HG02973 (cell line): Measurements from ENCODE around the gene SLX4.
"Not testable (repeated sequence)": the region's sequence is repeated elsewhere in the genome, so short reads cannot be mapped to it uniquely, and the experiment has no call there.

Experiments used
- ATAC-seq: cut with Tn5 transposase; IDR thresholded peaks from one replicate; pipeline ENCODE4 v1.9.1; 2021; ENCODE audit warnings: moderate library complexity; ENCODE audit not compliant: unreplicated experiment

SLX4 gene

GRCh38 chr16:3611146-3611975 lies at the start of gene SLX4:
SLX4 (minus strand) TSS chr16:3611606; CDS start chr16:3608964, 2,642 bp downstream.
- ATAC-seq = peak; percentile 80

GRCh38 chr16:3659251-3659650 lies 47.8 kb upstream of the SLX4 start:
- ATAC-seq = no peak

GRCh38 chr16:3656491-3657468 lies 45.4 kb upstream of the SLX4 start:
- ATAC-seq = no peak

GRCh38 chr16:3656160-3656490 lies 44.7 kb upstream of the SLX4 start:
- not testable (repeated sequence) for ATAC-seq

- ATAC-seq = no peak
These were observed 44.2 kb upstream of the SLX4 start for GRCh38 chr16:3655396-3656159.

- ATAC-seq = no peak
These were observed 43.6 kb upstream of the SLX4 start for GRCh38 chr16:3655030-3655395.

- ATAC-seq = no peak
These were observed 43.0 kb upstream of the SLX4 start, which contains the start of gene DNASE1 for GRCh38 chr16:3654249-3654991. DNASE1 (plus strand) TSS chr16:3654691; CDS start chr16:3655374, 683 bp downstream.

GRCh38 chr16:3652373-3653195 lies 41.2 kb upstream of the SLX4 start:
- no peak for ATAC-seq

- ATAC-seq = no peak
These were observed 40.3 kb upstream of the SLX4 start for GRCh38 chr16:3651461-3652372.

GRCh38 chr16:3650631-3651265 lies 39.3 kb upstream of the SLX4 start:
- no peak for ATAC-seq

GRCh38 chr16:3646348-3646920 lies 35.0 kb upstream of the SLX4 start:
- ATAC-seq = no peak

- ATAC-seq = no peak
These were observed 34.3 kb upstream of the SLX4 start for GRCh38 chr16:3645504-3646347.

GRCh38 chr16:3645108-3645503 lies 33.7 kb upstream of the SLX4 start:
- no peak for ATAC-seq

GRCh38 chr16:3643095-3643730 lies 31.8 kb upstream of the SLX4 start:
- ATAC-seq = no peak

- ATAC-seq = no peak
These were observed 31.1 kb upstream of the SLX4 start for GRCh38 chr16:3642397-3643094.
